ENCODE results near the gene NDUFS8. TPM values are rescaled to one million over a fixed set of nuclear protein-coding genes. Genes with fewer than 3 reads are reported as not detected.

Gene NDUFS8
- total and polyA plus RNA-seq, 4 donors, result 75.0 to 203 (median 152) TPM

GRCh38 chr11:68014947-68015447 lies 15.5 kb upstream of the NDUFS8 start:
- H3K27me3 ChIP-seq (ENCODE audit: control insufficient read depth, insufficient read depth, low read length), result no peaks in the 10 kb centered on the region
- no peaks in the 10 kb centered on the region for H3K9me3 ChIP-seq (ENCODE audit: control insufficient read depth, insufficient read depth, low read length)
- DNase-seq (ENCODE audit: low read depth in 4 of 6, low spot score in 6 of 6), result no peak
- WGBS (ENCODE audit: insufficient coverage), result 92% methylated on average over 19 of the region's 19 CpGs
- no peak overlapping the region for H3K27ac ChIP-seq (ENCODE audit: low read depth, low read length)
- H3K4me1 ChIP-seq (ENCODE audit: control insufficient read depth, insufficient read depth, low read length), result peaks cover 73% of the 10 kb centered on the region
- peaks cover 2% of the 10 kb centered on the region for H3K36me3 ChIP-seq (ENCODE audit: control insufficient read depth, insufficient read depth, low read length)
- no peak overlapping the region for H3K4me3 ChIP-seq (ENCODE audit: low read depth, low read length)

- Histone ChIP-seq H3K9me3 (ENCODE audit: control insufficient read depth, insufficient read depth, low read length) (no peaks in the 10 kb centered on the region), H3K27ac (ENCODE audit: low read depth, low read length) (no peak overlapping the region), H3K36me3 (ENCODE audit: control insufficient read depth, insufficient read depth, low read length) (peaks cover 2% of the 10 kb centered on the region), H3K4me3 (ENCODE audit: low read depth, low read length) (no peak overlapping the region), H3K27me3 (ENCODE audit: control insufficient read depth, insufficient read depth, low read length) (no peaks in the 10 kb centered on the region), H3K4me1 (ENCODE audit: control insufficient read depth, insufficient read depth, low read length) (peaks cover 71% of the 10 kb centered on the region)
- no peak for DNase-seq (ENCODE audit: low read depth in 4 of 6, low spot score in 6 of 6)
- 95% methylated on average over 7 of the region's 8 CpGs for WGBS (ENCODE audit: insufficient coverage)
These were observed 15.0 kb upstream of the NDUFS8 start for GRCh38 chr11:68015467-68015866.

DNA sequence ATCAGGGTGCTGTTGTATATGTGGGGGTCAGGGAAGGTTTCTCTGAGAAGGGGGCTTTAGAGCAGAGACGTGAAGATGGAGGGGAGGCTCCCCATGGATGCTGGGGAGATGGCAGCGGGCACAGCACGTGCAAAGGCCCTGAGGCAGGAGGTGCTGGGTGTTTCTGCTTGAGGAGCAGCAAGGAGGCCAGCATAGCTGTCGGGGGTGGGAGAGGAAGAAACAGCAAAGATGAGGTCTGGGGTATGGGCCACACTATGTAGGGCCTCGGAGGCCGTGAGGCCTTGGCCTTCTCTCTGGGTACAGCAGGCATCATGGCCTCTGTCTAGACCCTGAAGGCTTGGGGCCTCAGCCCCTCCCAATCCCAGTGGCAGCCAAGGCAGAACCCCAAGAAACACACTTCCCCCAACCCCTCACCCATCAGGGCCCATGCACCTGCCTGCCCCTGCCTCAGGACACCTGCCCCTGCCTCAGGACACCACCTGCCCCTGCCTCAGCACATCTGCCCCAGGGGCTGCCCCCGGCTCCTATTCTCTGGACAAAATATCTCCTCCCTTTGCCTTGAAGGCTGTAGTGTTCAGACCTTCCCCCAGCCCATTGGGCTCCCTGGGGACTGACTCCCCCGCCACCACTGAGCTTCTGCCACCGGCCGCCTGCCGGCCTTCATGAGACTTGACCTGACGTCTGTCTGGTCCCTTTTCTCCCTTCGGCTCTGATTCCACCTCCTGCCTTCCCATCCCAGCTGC lies 14.1 kb upstream of the NDUFS8 start:
- H3K4me1 ChIP-seq (ENCODE audit: control insufficient read depth, insufficient read depth, low read length), result peaks cover 70% of the 10 kb centered on the region
- H3K27ac ChIP-seq (ENCODE audit: low read depth, low read length), result no peak overlapping the region
- H3K36me3 ChIP-seq (ENCODE audit: control insufficient read depth, insufficient read depth, low read length), result peaks cover 2% of the 10 kb centered on the region
- no peaks in the 10 kb centered on the region for H3K27me3 ChIP-seq (ENCODE audit: control insufficient read depth, insufficient read depth, low read length)
- DNase-seq (ENCODE audit: low read depth in 4 of 6, low spot score in 6 of 6), result no peak
- H3K4me3 ChIP-seq (ENCODE audit: low read depth, low read length), result no peak overlapping the region
- WGBS (ENCODE audit: insufficient coverage), result 65% methylated on average over 13 of the region's 13 CpGs
- H3K9me3 ChIP-seq (ENCODE audit: control insufficient read depth, insufficient read depth, low read length), result no peaks in the 10 kb centered on the region

- peaks cover 6% of the 10 kb centered on the region for H3K36me3 ChIP-seq (ENCODE audit: control insufficient read depth, insufficient read depth, low read length)
- no peak for DNase-seq (ENCODE audit: low read depth in 4 of 6, low spot score in 6 of 6)
- no peaks in the 10 kb centered on the region for H3K27me3 ChIP-seq (ENCODE audit: control insufficient read depth, insufficient read depth, low read length)
- no peak overlapping the region for H3K4me3 ChIP-seq (ENCODE audit: low read depth, low read length)
- H3K27ac ChIP-seq (ENCODE audit: low read depth, low read length), result no peak overlapping the region
- WGBS (ENCODE audit: insufficient coverage), result 59% methylated on average over 15 of the region's 16 CpGs
- H3K4me1 ChIP-seq (ENCODE audit: control insufficient read depth, insufficient read depth, low read length), result peaks cover 63% of the 10 kb centered on the region
- H3K9me3 ChIP-seq (ENCODE audit: control insufficient read depth, insufficient read depth, low read length), result no peaks in the 10 kb centered on the region
These were observed 13.3 kb upstream of the NDUFS8 start for GRCh38 chr11:68016904-68017817.

DNA sequence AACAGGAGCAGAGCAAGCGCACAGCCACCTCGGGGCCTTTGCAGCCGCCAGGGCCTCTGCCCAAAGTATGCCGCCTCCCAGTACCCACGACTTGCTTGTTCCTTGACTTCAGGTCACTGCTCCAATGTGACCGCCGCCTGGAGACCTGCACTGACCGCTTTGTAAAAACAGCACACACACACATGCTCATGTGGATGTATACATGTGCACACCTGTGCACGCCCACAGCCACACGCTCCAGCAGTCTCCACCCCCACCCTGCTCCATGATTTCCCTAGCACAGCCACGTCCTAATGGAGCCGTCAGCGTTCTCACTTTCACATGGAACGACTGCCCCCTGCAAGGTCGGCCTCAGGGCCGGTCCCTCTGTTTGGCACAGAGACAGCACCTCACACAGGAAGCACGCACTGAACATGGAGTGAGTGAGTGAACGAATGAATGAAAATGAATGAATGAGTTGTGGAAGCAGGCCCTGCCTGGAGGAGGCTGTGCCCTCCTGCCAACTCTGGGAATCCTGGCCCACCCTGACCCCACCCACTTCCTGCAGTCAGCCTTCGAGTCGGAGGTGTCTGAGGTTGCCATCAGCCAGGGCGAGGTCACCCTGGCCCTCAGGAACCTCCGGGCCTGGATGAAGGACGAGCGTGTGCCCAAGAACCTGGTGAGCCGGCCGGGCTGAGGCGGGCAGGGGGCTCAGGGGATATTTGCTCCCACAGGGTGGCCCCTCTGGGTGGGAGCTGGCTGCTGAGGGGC lies 12.3 kb upstream of the NDUFS8 start:
- Histone ChIP-seq H3K27me3 (ENCODE audit: control insufficient read depth, insufficient read depth, low read length) (no peaks in the 10 kb centered on the region), H3K27ac (ENCODE audit: low read depth, low read length) (no peak overlapping the region), H3K4me3 (ENCODE audit: low read depth, low read length) (no peak overlapping the region), H3K9me3 (ENCODE audit: control insufficient read depth, insufficient read depth, low read length) (no peaks in the 10 kb centered on the region), H3K4me1 (ENCODE audit: control insufficient read depth, insufficient read depth, low read length) (peaks cover 53% of the 10 kb centered on the region), H3K36me3 (ENCODE audit: control insufficient read depth, insufficient read depth, low read length) (peaks cover 6% of the 10 kb centered on the region)
- no peak for DNase-seq (ENCODE audit: low read depth in 4 of 6, low spot score in 6 of 6)
- WGBS (ENCODE audit: insufficient coverage), result 81% methylated on average over 25 of the region's 27 CpGs

DNA sequence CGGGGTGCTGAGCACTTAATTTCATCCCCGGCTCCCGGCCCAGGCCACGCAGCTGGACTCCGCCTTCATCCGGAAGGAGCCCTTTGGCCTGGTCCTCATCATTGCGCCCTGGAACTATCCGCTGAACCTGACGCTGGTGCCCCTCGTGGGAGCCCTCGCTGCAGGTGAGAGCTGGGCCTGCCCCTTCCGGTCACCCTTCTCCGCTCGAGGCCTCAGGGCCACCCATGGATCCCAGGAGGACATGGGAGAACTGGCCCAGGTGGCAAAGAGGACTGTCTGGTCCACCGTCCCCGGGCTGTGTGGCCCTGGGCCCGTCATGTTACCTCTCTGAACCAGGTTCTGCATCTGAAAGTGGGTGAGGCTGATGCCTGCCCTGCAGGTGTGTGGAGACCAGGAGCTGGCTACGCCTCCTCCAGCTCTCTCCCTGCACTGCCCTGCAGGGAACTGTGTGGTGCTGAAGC lies 11.7 kb upstream of the NDUFS8 start:
- no peak overlapping the region for H3K4me3 ChIP-seq (ENCODE audit: low read depth, low read length)
- DNase-seq (ENCODE audit: low read depth in 4 of 6, low spot score in 6 of 6), result no peak
- H3K27ac ChIP-seq (ENCODE audit: low read depth, low read length), result no peak overlapping the region
- peaks cover 5% of the 10 kb centered on the region for H3K36me3 ChIP-seq (ENCODE audit: control insufficient read depth, insufficient read depth, low read length)
- WGBS (ENCODE audit: insufficient coverage), result 94% methylated on average over 18 of the region's 18 CpGs
- no peaks in the 10 kb centered on the region for H3K9me3 ChIP-seq (ENCODE audit: control insufficient read depth, insufficient read depth, low read length)
- H3K4me1 ChIP-seq (ENCODE audit: control insufficient read depth, insufficient read depth, low read length), result peaks cover 47% of the 10 kb centered on the region
- H3K27me3 ChIP-seq (ENCODE audit: control insufficient read depth, insufficient read depth, low read length), result no peaks in the 10 kb centered on the region

GRCh38 chr11:68019486-68019885 lies 11.0 kb upstream of the NDUFS8 start:
- 91% methylated on average over 12 of the region's 12 CpGs for WGBS (ENCODE audit: insufficient coverage)
- H3K9me3 ChIP-seq (ENCODE audit: control insufficient read depth, insufficient read depth, low read length), result no peaks in the 10 kb centered on the region
- peaks cover 40% of the 10 kb centered on the region for H3K4me1 ChIP-seq (ENCODE audit: control insufficient read depth, insufficient read depth, low read length)
- H3K4me3 ChIP-seq (ENCODE audit: low read depth, low read length), result no peak overlapping the region
- H3K27ac ChIP-seq (ENCODE audit: low read depth, low read length), result no peak overlapping the region
- peaks cover 4% of the 10 kb centered on the region for H3K36me3 ChIP-seq (ENCODE audit: control insufficient read depth, insufficient read depth, low read length)
- no peak for DNase-seq (ENCODE audit: low read depth in 4 of 6, low spot score in 6 of 6)
- H3K27me3 ChIP-seq (ENCODE audit: control insufficient read depth, insufficient read depth, low read length), result no peaks in the 10 kb centered on the region

DNA sequence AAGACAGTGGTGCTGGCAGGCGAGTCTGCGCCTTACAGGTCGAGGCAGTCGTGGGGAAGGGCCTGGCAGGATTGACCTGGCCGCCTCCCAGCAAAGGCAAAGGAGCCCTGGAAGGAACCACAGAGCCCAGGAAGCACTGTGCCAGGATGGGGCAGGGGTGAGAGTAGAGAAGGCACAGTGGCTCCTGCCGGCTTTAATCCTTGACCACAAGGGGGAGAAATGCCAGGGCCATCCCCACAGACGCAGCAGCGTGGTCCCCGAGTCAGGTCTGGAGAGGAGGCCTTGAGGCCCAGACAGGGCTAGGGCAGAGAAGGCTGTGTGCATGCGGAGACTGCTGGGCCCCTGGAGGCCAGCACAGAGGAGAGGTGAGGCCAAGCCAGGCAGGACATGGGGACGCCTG lies 9.9 kb upstream of the NDUFS8 start:
- Histone ChIP-seq H3K27ac (ENCODE audit: low read depth, low read length) (no peak overlapping the region), H3K36me3 (ENCODE audit: control insufficient read depth, insufficient read depth, low read length) (peaks cover 4% of the 10 kb centered on the region), H3K4me1 (ENCODE audit: control insufficient read depth, insufficient read depth, low read length) (peaks cover 29% of the 10 kb centered on the region), H3K4me3 (ENCODE audit: low read depth, low read length) (no peak overlapping the region), H3K9me3 (ENCODE audit: control insufficient read depth, insufficient read depth, low read length) (no peaks in the 10 kb centered on the region), H3K27me3 (ENCODE audit: control insufficient read depth, insufficient read depth, low read length) (no peaks in the 10 kb centered on the region)
- peak in 1 of 6 donors; percentile 34 for DNase-seq (ENCODE audit: low read depth in 4 of 6, low spot score in 6 of 6)
- 41% methylated on average over 11 of the region's 11 CpGs for WGBS (ENCODE audit: insufficient coverage)

- DNase-seq (ENCODE audit: low read depth in 4 of 6, low spot score in 6 of 6), result peak in 1 of 6 donors; percentile 30
- Histone ChIP-seq H3K36me3 (ENCODE audit: control insufficient read depth, insufficient read depth, low read length) (peaks cover 9% of the 10 kb centered on the region), H3K4me3 (ENCODE audit: low read depth, low read length) (no peak overlapping the region), H3K27me3 (ENCODE audit: control insufficient read depth, insufficient read depth, low read length) (no peaks in the 10 kb centered on the region), H3K27ac (ENCODE audit: low read depth, low read length) (no peak overlapping the region), H3K9me3 (ENCODE audit: control insufficient read depth, insufficient read depth, low read length) (no peaks in the 10 kb centered on the region), H3K4me1 (ENCODE audit: control insufficient read depth, insufficient read depth, low read length) (peaks cover 29% of the 10 kb centered on the region)
- WGBS (ENCODE audit: insufficient coverage), result 64% methylated on average over 27 of the region's 27 CpGs
These were observed 9.2 kb upstream of the NDUFS8 start for GRCh38 chr11:68021167-68021787.
